ENCODE measurements around the gene TENM4.

TENM4 gene

GRCh38 chr11:79108851-79109250, 332.0 kb downstream of the TENM4 start:
- Histone ChIP-seq H3K36me3 (ENCODE audit: control insufficient read depth, insufficient read depth, low read length) (no peaks in the 10 kb centered on the region), H3K4me3 (ENCODE audit: low read depth, low read length) (no peak overlapping the region), H3K9me3 (ENCODE audit: control insufficient read depth, insufficient read depth, low read length) (no peaks in the 10 kb centered on the region), H3K4me1 (ENCODE audit: control insufficient read depth, insufficient read depth, low read length) (no peaks in the 10 kb centered on the region), H3K27me3 (ENCODE audit: control insufficient read depth, insufficient read depth, low read length) (no peaks in the 10 kb centered on the region), H3K9ac (ENCODE audit: low read depth, low read length) (no peak overlapping the region)

- Histone ChIP-seq H3K4me1 (ENCODE audit: control insufficient read depth, insufficient read depth, low read length) (no peaks in the 10 kb centered on the region), H3K9ac (ENCODE audit: low read depth, low read length) (no peak overlapping the region), H3K4me3 (ENCODE audit: low read depth, low read length) (no peak overlapping the region)
These were observed 338.0 kb downstream of the TENM4 start for GRCh38 chr11:79102840-79103239.

GRCh38 chr11:79101656-79102055, 339.2 kb downstream of the TENM4 start:
- Histone ChIP-seq H3K4me1 (ENCODE audit: control insufficient read depth, insufficient read depth, low read length) (no peaks in the 10 kb centered on the region), H3K4me3 (ENCODE audit: low read depth, low read length) (no peak overlapping the region), H3K9ac (ENCODE audit: low read depth, low read length) (no peak overlapping the region), H3K27me3 (ENCODE audit: control insufficient read depth, insufficient read depth, low read length) (no peaks in the 10 kb centered on the region), H3K9me3 (ENCODE audit: control insufficient read depth, insufficient read depth, low read length) (no peaks in the 10 kb centered on the region), H3K36me3 (ENCODE audit: control insufficient read depth, insufficient read depth, low read length) (no peaks in the 10 kb centered on the region)

More at GRCh38 chr11:79102840-79103239, 338.0 kb downstream of the TENM4 start:
- H3K9me3 ChIP-seq (ENCODE audit: control insufficient read depth, insufficient read depth, low read length) = no peaks in the 10 kb centered on the region
- no peaks in the 10 kb centered on the region for H3K27me3 ChIP-seq (ENCODE audit: control insufficient read depth, insufficient read depth, low read length)
- no peaks in the 10 kb centered on the region for H3K36me3 ChIP-seq (ENCODE audit: control insufficient read depth, insufficient read depth, low read length)

- H3K4me1 ChIP-seq (ENCODE audit: control insufficient read depth, insufficient read depth, low read length) = no peaks in the 10 kb centered on the region
- no peaks in the 10 kb centered on the region for H3K36me3 ChIP-seq (ENCODE audit: control insufficient read depth, insufficient read depth, low read length)
- no peak overlapping the region for H3K9ac ChIP-seq (ENCODE audit: low read depth, low read length)
- H3K4me3 ChIP-seq (ENCODE audit: low read depth, low read length) = no peak overlapping the region
- H3K9me3 ChIP-seq (ENCODE audit: control insufficient read depth, insufficient read depth, low read length) = no peaks in the 10 kb centered on the region
- no peaks in the 10 kb centered on the region for H3K27me3 ChIP-seq (ENCODE audit: control insufficient read depth, insufficient read depth, low read length)
These were observed 340.5 kb downstream of the TENM4 start for GRCh38 chr11:79100093-79100910.

DNA sequence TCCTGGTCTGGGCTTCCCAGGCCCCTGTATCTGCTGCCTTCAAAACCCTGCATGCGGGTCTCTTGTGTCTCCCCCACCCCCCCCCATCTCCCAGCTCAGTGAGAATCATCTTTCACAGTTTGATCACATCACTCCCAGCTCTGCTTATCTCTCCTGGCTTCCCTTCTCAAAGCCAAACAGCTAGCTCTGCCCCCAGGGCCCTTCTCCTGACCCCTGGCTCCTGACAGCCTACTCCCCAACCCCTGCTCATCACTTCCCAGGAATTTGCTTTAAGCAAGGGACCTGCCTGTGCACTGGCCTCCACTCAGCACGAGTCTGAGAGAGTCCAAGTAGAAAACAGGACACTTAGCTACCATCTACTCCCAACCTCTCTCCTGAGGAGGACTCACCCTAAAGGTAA, 342.7 kb downstream of the TENM4 start:
- H3K4me1 ChIP-seq (ENCODE audit: control insufficient read depth, insufficient read depth, low read length) = no peaks in the 10 kb centered on the region
- no peak overlapping the region for H3K9ac ChIP-seq (ENCODE audit: low read depth, low read length)

GRCh38 chr11:79097246-79097875, 343.5 kb downstream of the TENM4 start:
- H3K36me3 ChIP-seq (ENCODE audit: control insufficient read depth, insufficient read depth, low read length) = no peaks in the 10 kb centered on the region
- H3K9me3 ChIP-seq (ENCODE audit: control insufficient read depth, insufficient read depth, low read length) = no peaks in the 10 kb centered on the region
- no peak overlapping the region for H3K9ac ChIP-seq (ENCODE audit: low read depth, low read length)
- H3K4me3 ChIP-seq (ENCODE audit: low read depth, low read length) = no peak overlapping the region
- no peaks in the 10 kb centered on the region for H3K27me3 ChIP-seq (ENCODE audit: control insufficient read depth, insufficient read depth, low read length)
- H3K4me1 ChIP-seq (ENCODE audit: control insufficient read depth, insufficient read depth, low read length) = no peaks in the 10 kb centered on the region

More for the DNA sequence above, 342.7 kb downstream of the TENM4 start:
- Histone ChIP-seq H3K4me3 (ENCODE audit: low read depth, low read length) (no peak overlapping the region), H3K9me3 (ENCODE audit: control insufficient read depth, insufficient read depth, low read length) (no peaks in the 10 kb centered on the region), H3K36me3 (ENCODE audit: control insufficient read depth, insufficient read depth, low read length) (no peaks in the 10 kb centered on the region), H3K27me3 (ENCODE audit: control insufficient read depth, insufficient read depth, low read length) (no peaks in the 10 kb centered on the region)

- H3K9ac ChIP-seq (ENCODE audit: low read depth, low read length) = no peak overlapping the region
- H3K27me3 ChIP-seq (ENCODE audit: control insufficient read depth, insufficient read depth, low read length) = no peaks in the 10 kb centered on the region
- no peaks in the 10 kb centered on the region for H3K36me3 ChIP-seq (ENCODE audit: control insufficient read depth, insufficient read depth, low read length)
- no peaks in the 10 kb centered on the region for H3K9me3 ChIP-seq (ENCODE audit: control insufficient read depth, insufficient read depth, low read length)
- no peaks in the 10 kb centered on the region for H3K4me1 ChIP-seq (ENCODE audit: control insufficient read depth, insufficient read depth, low read length)
- no peak overlapping the region for H3K4me3 ChIP-seq (ENCODE audit: low read depth, low read length)
These were observed 345.4 kb downstream of the TENM4 start for GRCh38 chr11:79095424-79095823.

GRCh38 chr11:79094616-79095015, 346.2 kb downstream of the TENM4 start:
- Histone ChIP-seq H3K27me3 (ENCODE audit: control insufficient read depth, insufficient read depth, low read length) (no peaks in the 10 kb centered on the region), H3K36me3 (ENCODE audit: control insufficient read depth, insufficient read depth, low read length) (no peaks in the 10 kb centered on the region), H3K4me1 (ENCODE audit: control insufficient read depth, insufficient read depth, low read length) (no peaks in the 10 kb centered on the region), H3K9ac (ENCODE audit: low read depth, low read length) (no peak overlapping the region), H3K4me3 (ENCODE audit: low read depth, low read length) (no peak overlapping the region), H3K9me3 (ENCODE audit: control insufficient read depth, insufficient read depth, low read length) (no peaks in the 10 kb centered on the region)

GRCh38 chr11:79092791-79093353, 348.0 kb downstream of the TENM4 start:
- Histone ChIP-seq H3K27me3 (ENCODE audit: control insufficient read depth, insufficient read depth, low read length) (no peaks in the 10 kb centered on the region), H3K9ac (ENCODE audit: low read depth, low read length) (no peak overlapping the region), H3K9me3 (ENCODE audit: control insufficient read depth, insufficient read depth, low read length) (no peaks in the 10 kb centered on the region), H3K4me1 (ENCODE audit: control insufficient read depth, insufficient read depth, low read length) (no peaks in the 10 kb centered on the region), H3K36me3 (ENCODE audit: control insufficient read depth, insufficient read depth, low read length) (no peaks in the 10 kb centered on the region), H3K4me3 (ENCODE audit: low read depth, low read length) (no peak overlapping the region)

DNA sequence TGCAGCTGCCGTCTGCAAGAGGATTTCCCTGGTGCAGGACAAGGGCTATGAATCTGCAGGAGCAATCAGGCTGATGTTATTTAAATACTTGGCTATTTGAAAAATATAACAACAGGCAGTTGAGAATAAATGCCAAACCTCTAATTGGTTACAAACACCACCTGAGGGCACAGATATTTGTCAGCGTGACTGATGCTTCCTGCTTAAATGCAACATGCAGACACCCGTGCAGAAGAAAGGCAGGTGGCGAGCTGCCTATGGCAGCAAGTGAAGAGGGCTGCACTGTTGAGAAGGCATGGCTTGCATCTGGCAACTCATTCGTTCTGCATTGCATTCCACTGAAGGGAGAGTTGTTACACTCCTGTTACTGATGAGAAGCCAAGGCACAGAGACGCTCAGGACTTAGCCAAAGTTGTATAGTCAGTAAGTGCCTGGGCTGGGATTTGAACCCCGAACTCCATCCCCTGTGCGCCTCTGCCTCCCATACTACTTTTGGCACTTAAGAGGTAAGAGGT, 350.6 kb downstream of the TENM4 start:
- Histone ChIP-seq H3K36me3 (ENCODE audit: control insufficient read depth, insufficient read depth, low read length) (no peaks in the 10 kb centered on the region), H3K9me3 (ENCODE audit: control insufficient read depth, insufficient read depth, low read length) (no peaks in the 10 kb centered on the region), H3K4me1 (ENCODE audit: control insufficient read depth, insufficient read depth, low read length) (peaks cover 11% of the 10 kb centered on the region), H3K9ac (ENCODE audit: low read depth, low read length) (no peak overlapping the region), H3K27me3 (ENCODE audit: control insufficient read depth, insufficient read depth, low read length) (no peaks in the 10 kb centered on the region), H3K4me3 (ENCODE audit: low read depth, low read length) (no peak overlapping the region)

- no peak overlapping the region for H3K4me3 ChIP-seq (ENCODE audit: low read depth, low read length)
- peaks cover 11% of the 10 kb centered on the region for H3K4me1 ChIP-seq (ENCODE audit: control insufficient read depth, insufficient read depth, low read length)
- H3K9ac ChIP-seq (ENCODE audit: low read depth, low read length) = no peak overlapping the region
- no peaks in the 10 kb centered on the region for H3K9me3 ChIP-seq (ENCODE audit: control insufficient read depth, insufficient read depth, low read length)
- no peaks in the 10 kb centered on the region for H3K36me3 ChIP-seq (ENCODE audit: control insufficient read depth, insufficient read depth, low read length)
- H3K27me3 ChIP-seq (ENCODE audit: control insufficient read depth, insufficient read depth, low read length) = no peaks in the 10 kb centered on the region
These were observed 351.2 kb downstream of the TENM4 start for GRCh38 chr11:79089601-79090000.

- no peak overlapping the region for H3K4me3 ChIP-seq (ENCODE audit: low read depth, low read length)
- peaks cover 11% of the 10 kb centered on the region for H3K4me1 ChIP-seq (ENCODE audit: control insufficient read depth, insufficient read depth, low read length)
- no peaks in the 10 kb centered on the region for H3K9me3 ChIP-seq (ENCODE audit: control insufficient read depth, insufficient read depth, low read length)
- H3K36me3 ChIP-seq (ENCODE audit: control insufficient read depth, insufficient read depth, low read length) = no peaks in the 10 kb centered on the region
- no peak overlapping the region for H3K9ac ChIP-seq (ENCODE audit: low read depth, low read length)
- no peaks in the 10 kb centered on the region for H3K27me3 ChIP-seq (ENCODE audit: control insufficient read depth, insufficient read depth, low read length)
These were observed 351.9 kb downstream of the TENM4 start for GRCh38 chr11:79088967-79089366.

Data from iPS-15b (cell line).